ENCODE data around the gene ZNF879.

ZNF879 gene

DNA sequence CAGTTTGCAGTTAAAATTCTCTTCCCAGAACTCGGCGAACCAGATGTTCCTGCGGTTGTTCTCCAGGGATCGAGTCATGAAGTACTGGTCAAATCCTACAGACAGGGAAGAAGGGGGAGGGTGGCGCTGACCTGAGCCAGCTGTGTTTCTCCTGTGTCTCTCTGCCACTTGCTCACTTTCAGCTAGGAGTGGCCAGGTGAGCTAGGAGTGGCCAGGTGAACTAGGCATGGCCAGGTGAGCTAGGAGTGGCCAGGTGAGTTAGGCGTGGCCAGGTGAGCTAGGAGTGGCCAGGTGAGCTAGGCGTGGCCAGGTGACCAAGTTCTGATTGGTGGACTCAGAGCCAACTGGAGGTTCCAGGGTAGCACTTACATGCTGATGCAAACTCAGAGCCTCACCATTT lies 34.3 kb upstream of the ZNF879 start:
- ATAC-seq, result no peak
- no peak for TF ChIP-seq ESRRG (CRISPR knock-in tag; IDR thresholded peaks at IDR 0.05)
- no peak for TF ChIP-seq CSDC2 (CRISPR knock-in tag; IDR thresholded peaks at IDR 0.05)
- TF ChIP-seq ZFP3 (CRISPR knock-in tag; IDR thresholded peaks at IDR 0.05), result no peak
- TF ChIP-seq, protein P1, sequence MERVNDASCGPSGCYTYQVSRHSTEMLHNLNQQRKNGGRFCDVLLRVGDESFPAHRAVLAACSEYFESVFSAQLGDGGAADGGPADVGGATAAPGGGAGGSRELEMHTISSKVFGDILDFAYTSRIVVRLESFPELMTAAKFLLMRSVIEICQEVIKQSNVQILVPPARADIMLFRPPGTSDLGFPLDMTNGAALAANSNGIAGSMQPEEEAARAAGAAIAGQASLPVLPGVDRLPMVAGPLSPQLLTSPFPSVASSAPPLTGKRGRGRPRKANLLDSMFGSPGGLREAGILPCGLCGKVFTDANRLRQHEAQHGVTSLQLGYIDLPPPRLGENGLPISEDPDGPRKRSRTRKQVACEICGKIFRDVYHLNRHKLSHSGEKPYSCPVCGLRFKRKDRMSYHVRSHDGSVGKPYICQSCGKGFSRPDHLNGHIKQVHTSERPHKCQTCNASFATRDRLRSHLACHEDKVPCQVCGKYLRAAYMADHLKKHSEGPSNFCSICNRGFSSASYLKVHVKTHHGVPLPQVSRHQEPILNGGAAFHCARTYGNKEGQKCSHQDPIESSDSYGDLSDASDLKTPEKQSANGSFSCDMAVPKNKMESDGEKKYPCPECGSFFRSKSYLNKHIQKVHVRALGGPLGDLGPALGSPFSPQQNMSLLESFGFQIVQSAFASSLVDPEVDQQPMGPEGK (CRISPR knock-in tag; IDR thresholded peaks at IDR 0.05; ENCODE audit: borderline replicate concordance), result no peak
- no peak for TF ChIP-seq ARNTL (CRISPR knock-in tag; IDR thresholded peaks at IDR 0.05; ENCODE audit: borderline replicate concordance, low read depth)
- no peak for TF ChIP-seq ZNF70 (CRISPR knock-in tag; IDR thresholded peaks at IDR 0.05)

DNA sequence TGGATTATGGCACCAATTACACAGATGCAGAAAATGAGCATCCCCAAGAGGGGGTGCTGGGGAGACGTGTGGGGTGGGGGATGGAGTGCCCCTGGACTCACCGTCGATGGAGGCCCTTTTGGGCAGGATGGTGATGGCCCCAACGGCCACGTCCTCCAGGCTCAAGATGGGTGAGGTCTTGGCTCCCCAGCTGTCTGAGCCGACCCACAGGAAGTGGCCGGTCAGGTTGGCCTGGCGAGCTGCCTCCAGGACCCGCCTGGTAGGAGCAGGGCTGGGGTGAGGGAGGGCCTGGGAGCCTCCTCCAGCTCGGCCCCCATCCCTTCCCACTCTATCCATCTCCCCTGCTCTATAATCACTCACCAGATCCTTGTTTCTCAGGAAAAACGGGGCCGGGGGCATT lies 33.1 kb upstream of the ZNF879 start:
- no peak for ATAC-seq
- TF ChIP-seq CSDC2 (CRISPR knock-in tag; IDR thresholded peaks at IDR 0.05) (no peak), ZC3H10 (CRISPR knock-in tag; IDR thresholded peaks at IDR 0.05) (no peak), ZNF70 (CRISPR knock-in tag; IDR thresholded peaks at IDR 0.05) (no peak), ZNF565 (CRISPR knock-in tag; conservative IDR thresholded peaks at IDR 0.05; ENCODE audit: low read depth) (no peak), TCF4 (CRISPR knock-in tag; IDR thresholded peaks at IDR 0.05; ENCODE audit: borderline replicate concordance) (no peak), ESRRG (CRISPR knock-in tag; IDR thresholded peaks at IDR 0.05) (no peak), PPARA (CRISPR knock-in tag; IDR thresholded peaks at IDR 0.05; ENCODE audit: borderline replicate concordance) (no peak)
- TF ChIP-seq, protein P2, sequence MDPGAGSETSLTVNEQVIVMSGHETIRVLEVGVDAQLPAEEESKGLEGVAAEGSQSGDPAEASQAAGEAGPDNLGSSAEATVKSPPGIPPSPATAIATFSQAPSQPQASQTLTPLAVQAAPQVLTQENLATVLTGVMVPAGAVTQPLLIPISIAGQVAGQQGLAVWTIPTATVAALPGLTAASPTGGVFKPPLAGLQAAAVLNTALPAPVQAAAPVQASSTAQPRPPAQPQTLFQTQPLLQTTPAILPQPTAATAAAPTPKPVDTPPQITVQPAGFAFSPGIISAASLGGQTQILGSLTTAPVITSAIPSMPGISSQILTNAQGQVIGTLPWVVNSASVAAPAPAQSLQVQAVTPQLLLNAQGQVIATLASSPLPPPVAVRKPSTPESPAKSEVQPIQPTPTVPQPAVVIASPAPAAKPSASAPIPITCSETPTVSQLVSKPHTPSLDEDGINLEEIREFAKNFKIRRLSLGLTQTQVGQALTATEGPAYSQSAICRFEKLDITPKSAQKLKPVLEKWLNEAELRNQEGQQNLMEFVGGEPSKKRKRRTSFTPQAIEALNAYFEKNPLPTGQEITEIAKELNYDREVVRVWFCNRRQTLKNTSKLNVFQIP (CRISPR knock-in tag; IDR thresholded peaks at IDR 0.05; ENCODE audit: borderline replicate concordance, low read depth), result no peak
- TF ChIP-seq, protein P3, sequence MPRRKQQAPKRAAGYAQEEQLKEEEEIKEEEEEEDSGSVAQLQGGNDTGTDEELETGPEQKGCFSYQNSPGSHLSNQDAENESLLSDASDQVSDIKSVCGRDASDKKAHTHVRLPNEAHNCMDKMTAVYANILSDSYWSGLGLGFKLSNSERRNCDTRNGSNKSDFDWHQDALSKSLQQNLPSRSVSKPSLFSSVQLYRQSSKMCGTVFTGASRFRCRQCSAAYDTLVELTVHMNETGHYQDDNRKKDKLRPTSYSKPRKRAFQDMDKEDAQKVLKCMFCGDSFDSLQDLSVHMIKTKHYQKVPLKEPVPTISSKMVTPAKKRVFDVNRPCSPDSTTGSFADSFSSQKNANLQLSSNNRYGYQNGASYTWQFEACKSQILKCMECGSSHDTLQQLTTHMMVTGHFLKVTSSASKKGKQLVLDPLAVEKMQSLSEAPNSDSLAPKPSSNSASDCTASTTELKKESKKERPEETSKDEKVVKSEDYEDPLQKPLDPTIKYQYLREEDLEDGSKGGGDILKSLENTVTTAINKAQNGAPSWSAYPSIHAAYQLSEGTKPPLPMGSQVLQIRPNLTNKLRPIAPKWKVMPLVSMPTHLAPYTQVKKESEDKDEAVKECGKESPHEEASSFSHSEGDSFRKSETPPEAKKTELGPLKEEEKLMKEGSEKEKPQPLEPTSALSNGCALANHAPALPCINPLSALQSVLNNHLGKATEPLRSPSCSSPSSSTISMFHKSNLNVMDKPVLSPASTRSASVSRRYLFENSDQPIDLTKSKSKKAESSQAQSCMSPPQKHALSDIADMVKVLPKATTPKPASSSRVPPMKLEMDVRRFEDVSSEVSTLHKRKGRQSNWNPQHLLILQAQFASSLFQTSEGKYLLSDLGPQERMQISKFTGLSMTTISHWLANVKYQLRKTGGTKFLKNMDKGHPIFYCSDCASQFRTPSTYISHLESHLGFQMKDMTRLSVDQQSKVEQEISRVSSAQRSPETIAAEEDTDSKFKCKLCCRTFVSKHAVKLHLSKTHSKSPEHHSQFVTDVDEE (CRISPR knock-in tag; IDR thresholded peaks at IDR 0.05), result no peak

DNA sequence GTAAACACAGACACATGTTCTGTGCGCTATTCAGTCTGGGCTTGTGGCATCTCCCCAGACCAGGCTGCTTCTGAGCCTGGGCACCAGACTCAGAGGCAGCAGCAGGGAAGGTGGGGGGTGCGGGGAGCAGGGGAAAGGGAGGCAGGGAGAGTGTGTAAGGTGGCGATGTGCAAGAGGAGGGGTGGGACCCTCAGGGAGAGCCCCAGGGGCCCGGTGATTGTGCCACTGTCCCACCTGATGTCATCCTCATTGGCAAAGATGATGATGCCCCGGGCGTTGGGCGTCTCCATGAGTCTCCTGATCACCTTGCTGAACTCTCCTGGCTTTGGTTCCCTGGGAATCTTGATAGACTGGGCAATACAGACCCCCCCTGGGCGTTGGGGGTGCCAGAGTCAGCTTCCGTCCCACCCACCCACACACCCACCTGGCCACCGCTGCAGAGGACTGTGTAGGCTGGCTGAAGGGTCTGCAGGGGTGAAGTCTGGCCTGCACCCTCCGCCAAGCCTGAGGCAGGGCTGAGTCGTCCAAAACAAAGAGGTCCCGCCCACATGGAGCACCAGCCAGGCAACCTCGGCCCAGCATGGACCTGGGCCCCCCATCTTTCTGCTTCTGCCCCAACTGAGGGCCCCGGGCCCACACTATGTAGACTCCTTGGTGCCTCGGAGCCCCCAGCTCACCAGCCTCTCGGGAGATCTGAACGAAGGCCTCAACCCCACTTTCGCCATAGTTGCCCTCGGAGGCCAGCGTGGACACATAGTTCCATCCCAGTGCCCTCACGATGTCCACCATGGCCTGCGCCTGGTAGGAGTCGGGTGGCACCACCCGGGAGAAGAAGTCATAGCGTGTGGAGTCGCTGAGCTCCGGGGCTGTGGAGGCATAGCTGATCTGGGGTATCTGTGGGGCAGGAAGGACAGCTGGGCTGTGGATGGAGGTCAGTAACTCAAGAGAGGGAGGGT lies 32.1 kb upstream of the ZNF879 start:
- no peak for ATAC-seq
- TF ChIP-seq, protein P4, sequence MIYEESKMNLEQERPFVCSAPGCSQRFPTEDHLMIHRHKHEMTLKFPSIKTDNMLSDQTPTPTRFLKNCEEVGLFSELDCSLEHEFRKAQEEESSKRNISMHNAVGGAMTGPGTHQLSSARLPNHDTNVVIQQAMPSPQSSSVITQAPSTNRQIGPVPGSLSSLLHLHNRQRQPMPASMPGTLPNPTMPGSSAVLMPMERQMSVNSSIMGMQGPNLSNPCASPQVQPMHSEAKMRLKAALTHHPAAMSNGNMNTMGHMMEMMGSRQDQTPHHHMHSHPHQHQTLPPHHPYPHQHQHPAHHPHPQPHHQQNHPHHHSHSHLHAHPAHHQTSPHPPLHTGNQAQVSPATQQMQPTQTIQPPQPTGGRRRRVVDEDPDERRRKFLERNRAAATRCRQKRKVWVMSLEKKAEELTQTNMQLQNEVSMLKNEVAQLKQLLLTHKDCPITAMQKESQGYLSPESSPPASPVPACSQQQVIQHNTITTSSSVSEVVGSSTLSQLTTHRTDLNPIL (CRISPR knock-in tag; IDR thresholded peaks at IDR 0.05; ENCODE audit: low read depth), result no peak
- no peak for TF ChIP-seq ZNF8 (CRISPR knock-in tag; IDR thresholded peaks at IDR 0.05)
- no peak for TF ChIP-seq ZC3H10 (CRISPR knock-in tag; IDR thresholded peaks at IDR 0.05)
- no peak for TF ChIP-seq SNAI2 (CRISPR knock-in tag; IDR thresholded peaks at IDR 0.05)
- no peak for TF ChIP-seq CSDC2 (CRISPR knock-in tag; IDR thresholded peaks at IDR 0.05)
- TF ChIP-seq RARB (CRISPR knock-in tag; IDR thresholded peaks at IDR 0.05), result no peak
- TF ChIP-seq ZFP3 (CRISPR knock-in tag; IDR thresholded peaks at IDR 0.05), result no peak
- no peak for TF ChIP-seq ESRRG (CRISPR knock-in tag; IDR thresholded peaks at IDR 0.05)
- no peak for TF ChIP-seq ARNTL (CRISPR knock-in tag; IDR thresholded peaks at IDR 0.05; ENCODE audit: borderline replicate concordance, low read depth)
- TF ChIP-seq PPARA (CRISPR knock-in tag; IDR thresholded peaks at IDR 0.05; ENCODE audit: borderline replicate concordance), result no peak
- TF ChIP-seq, protein P1 (CRISPR knock-in tag; IDR thresholded peaks at IDR 0.05; ENCODE audit: borderline replicate concordance), result no peak
